HG03432 (cell line): ENCODE results near the gene MAGED1.

Experiments
- ATAC-seq: cut with Tn5 transposase; IDR thresholded peaks from one replicate; pipeline ENCODE4 v1.9.1; 2021; ENCODE audit warnings: mild to moderate bottlenecking, moderate library complexity; ENCODE audit not compliant: unreplicated experiment

The MAGED1 gene

GRCh38 chrX:51892921-51893745 lies at the start of gene MAGED1:
Gene MAGED1, plus strand, starts transcription at chrX:51893623. Its CDS starts 682 bp downstream, at chrX:51894305.
- ATAC-seq = peak; percentile 78

DNA sequence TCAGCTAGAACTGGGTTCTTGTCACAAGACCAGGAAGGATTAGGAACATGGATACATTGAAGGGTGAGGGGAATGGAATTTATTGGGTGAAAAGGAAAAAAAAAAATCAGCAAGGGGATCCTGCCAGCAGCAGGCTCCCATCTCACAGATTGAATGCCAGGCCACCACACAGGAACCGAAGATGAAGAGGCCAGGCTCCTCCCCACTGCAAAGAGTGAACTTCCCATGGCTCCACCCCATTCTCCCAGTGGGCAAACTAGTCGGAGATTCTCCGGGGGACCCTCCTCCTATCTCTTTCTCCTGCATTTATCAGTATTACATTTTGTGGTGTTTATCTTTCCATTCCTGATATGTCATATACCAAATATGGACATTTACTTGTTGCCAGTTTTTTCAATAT lies 46.0 kb upstream of the MAGED1 start:
- no peak for ATAC-seq

- peak; percentile 86 for ATAC-seq
These were observed 41.8 kb upstream of the MAGED1 start for GRCh38 chrX:51851507-51852085.

DNA sequence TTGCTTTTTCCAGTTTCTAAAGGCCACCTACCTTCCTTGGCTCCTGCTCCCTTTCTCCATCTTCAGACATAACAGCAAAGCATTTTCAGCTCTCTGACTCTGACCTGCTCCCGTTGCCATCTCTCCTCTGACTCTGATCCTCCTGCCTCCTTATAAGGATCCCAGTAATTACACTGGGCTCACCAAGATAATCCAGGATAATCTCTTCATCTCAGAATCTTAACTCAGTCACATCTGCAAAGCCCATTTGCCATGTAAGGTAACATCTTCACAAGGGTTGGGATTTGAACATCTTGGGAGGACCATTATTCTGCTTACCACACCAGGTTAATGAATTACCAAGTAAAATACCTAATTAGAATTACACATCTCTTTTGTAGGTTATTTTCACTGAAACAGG lies 41.3 kb upstream of the MAGED1 start:
- no peak for ATAC-seq

DNA sequence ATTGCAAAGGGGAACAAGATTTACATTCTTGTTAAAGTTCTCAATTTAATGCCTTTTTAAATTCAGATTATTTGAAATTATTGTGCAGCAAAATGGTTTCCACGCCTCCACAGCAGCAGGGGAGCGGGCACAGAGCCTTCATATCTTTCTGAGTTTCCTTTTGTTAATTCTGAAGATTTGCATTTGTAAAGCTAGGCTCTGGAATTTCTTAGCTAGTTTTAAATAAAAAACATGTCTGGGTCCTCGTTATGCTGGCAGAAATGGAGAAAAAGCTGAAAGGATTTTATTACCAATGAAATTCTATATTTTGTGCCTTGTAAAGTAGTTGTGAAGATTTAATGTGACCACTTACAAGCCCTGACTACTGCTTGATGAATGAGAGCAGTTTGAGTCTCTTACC lies 40.8 kb upstream of the MAGED1 start:
- no peak for ATAC-seq

DNA sequence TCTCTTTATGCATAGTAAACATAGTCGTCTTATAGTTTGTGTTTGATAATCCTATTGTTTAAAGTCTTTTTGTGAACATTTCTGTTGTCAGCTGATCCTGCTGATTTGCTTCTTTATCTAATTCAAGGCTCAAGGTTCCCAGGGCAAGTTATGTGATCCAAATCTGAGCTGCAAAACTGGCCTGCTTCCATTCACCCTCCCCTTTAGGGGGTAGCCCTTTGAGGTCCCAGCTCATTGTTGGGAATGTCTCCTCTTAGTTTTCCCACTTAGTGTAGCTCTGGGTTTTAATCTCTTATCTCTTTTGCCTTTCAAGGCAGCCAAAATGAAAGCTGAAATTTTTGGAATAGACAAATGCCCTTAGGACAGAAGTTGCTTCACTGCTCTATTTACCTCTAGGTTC lies 40.2 kb upstream of the MAGED1 start:
- no peak for ATAC-seq

DNA sequence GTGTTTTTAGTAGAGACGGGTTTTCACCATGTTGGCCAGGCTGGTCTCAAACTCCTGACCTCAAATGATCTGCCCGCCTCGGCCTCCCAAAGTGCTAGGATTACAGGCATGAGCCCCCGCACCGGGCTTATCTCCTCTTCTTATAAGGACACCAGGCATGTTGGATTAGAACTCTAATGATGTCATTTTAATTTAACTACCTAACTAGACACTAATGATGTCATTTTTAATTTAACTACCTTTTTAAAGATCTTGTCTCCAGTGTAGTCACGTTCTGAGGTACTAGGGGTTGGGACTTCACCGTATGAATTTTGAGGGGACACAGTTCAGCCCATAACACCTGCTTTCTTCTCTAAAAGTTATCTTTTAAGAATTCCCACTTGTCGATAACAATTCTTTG lies 37.7 kb upstream of the MAGED1 start:
- ATAC-seq = no peak

DNA sequence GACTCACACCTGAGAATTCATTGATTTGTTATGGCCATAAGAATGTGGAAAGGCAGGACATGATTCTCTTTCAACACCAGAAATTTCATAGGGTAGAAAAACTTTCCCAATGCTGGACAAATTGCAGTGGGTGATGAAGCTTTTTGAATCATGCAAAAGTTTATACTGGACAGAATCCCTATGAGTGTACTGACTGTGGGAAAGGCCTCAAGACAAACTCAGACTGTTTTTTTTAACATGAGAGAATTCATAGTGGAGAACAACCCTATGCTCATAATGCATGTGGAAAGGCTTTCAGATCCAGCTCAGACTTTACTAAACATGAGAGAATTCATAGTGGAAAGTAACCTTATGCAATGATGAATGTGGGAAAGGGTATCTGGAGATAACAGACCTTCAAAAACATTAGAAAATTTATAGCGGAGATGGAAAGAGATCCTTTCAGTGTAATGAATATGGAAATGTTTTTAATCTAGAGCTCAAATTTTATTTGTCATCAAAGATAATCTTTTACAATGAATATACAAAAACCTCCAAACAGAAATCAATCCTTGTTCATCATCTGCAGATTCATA lies 36.2 kb upstream of the MAGED1 start:
- ATAC-seq = no peak

DNA sequence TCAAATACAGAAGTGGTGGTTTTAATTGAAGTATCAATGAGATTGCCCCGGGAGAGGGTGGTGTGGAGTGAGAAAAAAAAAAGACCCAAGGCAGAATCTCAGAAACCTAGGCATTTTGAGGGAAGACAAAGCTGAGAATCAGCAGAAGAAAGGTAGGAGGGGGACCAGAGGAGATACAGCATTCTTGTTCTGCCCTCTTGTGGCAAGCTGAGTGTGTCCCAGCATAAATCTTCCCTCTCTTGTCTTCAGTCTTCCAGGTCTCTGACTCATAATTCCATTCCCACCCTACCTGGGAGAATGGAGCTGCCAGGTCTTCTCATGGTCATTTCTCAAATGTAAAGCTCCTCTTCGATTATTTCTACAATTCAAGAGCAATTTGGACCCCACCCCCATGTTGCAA lies 32.7 kb upstream of the MAGED1 start:
- no peak for ATAC-seq

- peak; percentile 92 for ATAC-seq
These were observed 30.5 kb upstream of the MAGED1 start for GRCh38 chrX:51862920-51863319.

DNA sequence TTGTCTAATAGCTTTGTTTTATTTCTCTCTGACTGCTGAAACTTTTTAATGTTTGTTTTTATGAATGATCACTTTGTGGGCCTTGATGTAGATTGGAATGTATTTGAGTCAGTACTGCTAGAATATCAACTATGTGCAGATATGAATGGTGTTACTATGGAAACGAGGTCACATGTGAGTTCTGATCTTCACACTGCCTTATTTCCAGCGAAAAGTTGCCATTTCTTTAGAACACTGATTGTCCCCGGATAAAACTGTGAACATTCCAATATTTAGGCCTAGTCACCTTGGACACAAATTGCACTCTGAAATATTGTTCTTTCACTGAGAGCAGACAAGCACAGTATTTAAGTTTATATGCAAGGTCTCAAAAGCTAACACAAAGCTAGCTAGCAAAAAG lies 27.2 kb upstream of the MAGED1 start:
- ATAC-seq = no peak

GRCh38 chrX:51867626-51868025 lies 25.8 kb upstream of the MAGED1 start:
- ATAC-seq = no peak

DNA sequence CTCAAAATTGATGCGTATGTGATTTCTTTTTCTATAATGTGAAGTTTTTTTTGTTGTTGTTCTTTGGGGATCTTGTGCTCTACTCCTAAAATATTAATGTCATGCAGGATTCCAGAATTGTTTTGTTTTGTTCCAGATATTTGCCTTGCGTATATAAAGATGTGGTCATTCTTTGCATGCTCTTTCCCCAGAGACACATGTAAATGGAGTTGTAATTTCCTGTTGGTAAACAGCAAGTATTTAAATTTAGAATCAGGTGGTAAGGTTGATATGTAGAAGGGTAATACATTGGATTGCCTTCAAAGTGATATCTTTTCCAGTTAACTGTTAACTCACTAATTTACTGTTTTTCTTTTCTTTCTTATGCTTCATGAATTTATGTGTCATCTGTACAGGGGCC lies 23.1 kb upstream of the MAGED1 start:
- ATAC-seq = no peak

DNA sequence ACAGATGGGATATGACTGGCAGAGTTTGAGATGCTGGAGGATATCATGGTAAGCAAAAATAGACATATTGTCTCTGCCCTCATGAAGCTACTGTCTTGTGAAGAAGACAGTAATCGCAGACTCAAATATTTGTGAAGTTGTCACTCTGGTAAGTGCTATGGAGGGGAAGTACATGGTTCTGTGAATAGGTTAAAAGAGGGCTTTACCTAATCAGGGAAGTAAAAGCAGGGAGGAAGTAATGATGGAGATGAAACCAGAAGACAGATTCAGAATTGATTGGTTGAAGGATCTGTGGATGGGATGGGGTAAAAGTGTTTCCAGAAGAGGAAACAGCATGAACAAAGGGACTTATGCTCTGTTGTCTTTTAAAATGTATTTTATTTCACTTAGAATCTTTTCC lies 19.3 kb upstream of the MAGED1 start:
- no peak for ATAC-seq

DNA sequence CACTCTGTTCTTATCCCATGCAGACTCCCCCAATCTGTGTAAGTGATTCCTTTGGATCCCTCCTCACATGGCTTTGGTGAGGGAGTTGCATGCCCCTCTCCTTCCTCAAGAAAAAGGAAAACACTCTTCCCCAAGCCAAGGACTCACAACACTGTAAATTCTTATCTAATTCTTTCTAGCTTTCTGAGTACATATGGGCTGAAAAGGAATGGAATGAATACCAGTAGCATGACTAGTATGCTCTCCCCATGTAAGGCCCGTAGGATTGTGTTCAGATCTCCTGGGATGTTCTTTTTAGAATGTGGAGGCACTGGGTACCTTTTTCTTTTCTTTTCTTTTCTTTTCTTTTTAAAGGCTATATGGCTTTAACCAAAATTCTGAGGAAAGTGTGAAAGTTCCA lies 17.0 kb upstream of the MAGED1 start:
- no peak for ATAC-seq

DNA sequence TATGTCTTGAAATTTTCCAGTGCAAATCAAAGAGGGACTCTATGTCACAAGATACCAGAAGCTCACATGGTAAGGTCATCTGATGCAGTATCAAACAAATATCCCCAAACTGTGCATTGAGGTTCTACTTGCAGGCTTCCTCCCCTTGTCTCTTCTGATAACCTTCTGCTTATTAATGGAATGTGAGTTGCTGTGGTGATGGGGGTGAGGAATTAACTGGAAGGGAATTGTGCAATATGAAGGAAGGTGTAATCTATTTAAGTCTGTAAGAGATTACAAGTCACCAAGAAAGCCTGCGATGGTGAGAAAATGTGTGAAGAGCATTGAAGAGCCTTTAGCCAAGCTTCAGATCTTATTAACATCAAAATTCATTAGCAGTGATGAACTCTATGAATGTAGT lies 15.4 kb upstream of the MAGED1 start:
- no peak for ATAC-seq

GRCh38 chrX:51889851-51890250 lies 3.6 kb upstream of the MAGED1 start:
- no peak for ATAC-seq

DNA sequence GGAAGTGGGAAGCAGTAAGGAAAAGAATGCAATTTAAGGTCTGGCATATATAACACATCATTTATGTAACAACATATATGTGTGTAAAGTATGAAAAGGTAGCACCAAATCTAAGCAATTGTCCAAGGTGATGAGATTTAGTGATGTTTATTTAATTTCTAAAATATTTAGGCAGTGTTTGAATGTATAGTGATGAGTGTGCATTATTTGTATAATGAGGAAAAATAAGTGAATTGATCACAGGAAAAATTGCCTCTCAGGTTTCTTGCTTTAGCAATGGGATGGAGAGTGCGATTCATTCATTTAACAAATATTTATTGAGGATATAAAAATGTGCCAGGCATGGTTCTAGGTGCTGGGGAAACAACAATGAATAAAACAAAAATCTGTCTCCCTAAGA lies 2.2 kb upstream of the MAGED1 start:
- no peak for ATAC-seq

GRCh38 chrX:51891821-51892551 lies 1.4 kb upstream of the MAGED1 start:
- peak; percentile 32 for ATAC-seq

GRCh38 chrX:51893931-51894696 lies 691 bp downstream of the MAGED1 start:
- ATAC-seq = no peak
